ENCODE data around the gene H2BK1.

Gene H2BK1

DNA sequence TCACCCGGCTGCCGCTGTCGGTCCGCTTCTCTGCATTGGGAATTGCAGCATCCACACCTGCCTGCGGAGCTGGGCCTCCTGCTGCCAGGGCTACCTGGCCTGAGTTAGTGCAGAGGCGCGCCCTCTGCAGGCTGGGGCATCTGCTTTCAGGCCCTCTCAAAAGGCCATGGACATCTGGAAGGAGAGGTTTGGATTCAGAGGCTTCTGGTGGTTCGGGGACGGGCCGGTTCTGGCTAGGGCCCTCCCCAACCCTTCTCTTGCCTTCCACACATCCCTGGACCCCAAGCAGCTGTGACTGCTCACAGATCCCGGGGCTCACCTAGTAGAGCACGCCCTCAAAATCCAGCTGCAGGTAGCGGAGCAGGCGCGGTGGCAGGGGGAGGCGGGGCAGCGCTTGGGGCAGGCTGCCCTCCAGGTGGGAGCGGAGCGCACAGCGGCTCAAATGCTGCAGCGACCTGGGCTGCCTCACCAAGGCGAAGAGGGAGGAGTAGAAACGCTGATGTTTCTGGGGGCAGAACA, 34.4 kb downstream of the H2BK1 start:
- no peaks in the 10 kb centered on the region for H3K79me2 ChIP-seq (ENCODE audit: insufficient read depth, low read length)
- no peaks in the 10 kb centered on the region for H3K9me2 ChIP-seq (ENCODE audit: low read depth, low read length)
- no peak overlapping the region for H3K27ac ChIP-seq (ENCODE audit: low read depth, low read length, poor library complexity, severe bottlenecking)
- H3F3A ChIP-seq (ENCODE audit: insufficient read depth, low read length): no peaks in the 10 kb centered on the region
- H3K4me2 ChIP-seq (ENCODE audit: low read length): no peak overlapping the region
- H3K36me3 ChIP-seq (ENCODE audit: insufficient read depth, low read length): no peaks in the 10 kb centered on the region
- no peak overlapping the region for H2AFZ ChIP-seq (ENCODE audit: low read length)
- peaks cover 9% of the 10 kb centered on the region for H3K27me3 ChIP-seq (ENCODE audit: insufficient read depth, low read length)
- TF ChIP-seq, protein P1, sequence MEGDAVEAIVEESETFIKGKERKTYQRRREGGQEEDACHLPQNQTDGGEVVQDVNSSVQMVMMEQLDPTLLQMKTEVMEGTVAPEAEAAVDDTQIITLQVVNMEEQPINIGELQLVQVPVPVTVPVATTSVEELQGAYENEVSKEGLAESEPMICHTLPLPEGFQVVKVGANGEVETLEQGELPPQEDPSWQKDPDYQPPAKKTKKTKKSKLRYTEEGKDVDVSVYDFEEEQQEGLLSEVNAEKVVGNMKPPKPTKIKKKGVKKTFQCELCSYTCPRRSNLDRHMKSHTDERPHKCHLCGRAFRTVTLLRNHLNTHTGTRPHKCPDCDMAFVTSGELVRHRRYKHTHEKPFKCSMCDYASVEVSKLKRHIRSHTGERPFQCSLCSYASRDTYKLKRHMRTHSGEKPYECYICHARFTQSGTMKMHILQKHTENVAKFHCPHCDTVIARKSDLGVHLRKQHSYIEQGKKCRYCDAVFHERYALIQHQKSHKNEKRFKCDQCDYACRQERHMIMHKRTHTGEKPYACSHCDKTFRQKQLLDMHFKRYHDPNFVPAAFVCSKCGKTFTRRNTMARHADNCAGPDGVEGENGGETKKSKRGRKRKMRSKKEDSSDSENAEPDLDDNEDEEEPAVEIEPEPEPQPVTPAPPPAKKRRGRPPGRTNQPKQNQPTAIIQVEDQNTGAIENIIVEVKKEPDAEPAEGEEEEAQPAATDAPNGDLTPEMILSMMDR (IDR thresholded peaks at IDR 0.05; ENCODE audit: low read length): peak; percentile 13; the same call in 1 of the 2 replicates
- no peak for TF ChIP-seq EZH2 (IDR thresholded peaks at IDR 0.05; ENCODE audit: borderline replicate concordance, low read length)
- no peaks in the 10 kb centered on the region for H4K20me1 ChIP-seq (ENCODE audit: insufficient read depth, low read length)
- no peaks in the 10 kb centered on the region for H3K4me1 ChIP-seq (ENCODE audit: insufficient read depth, low read length, severe bottlenecking)
- no peaks in the 10 kb centered on the region for H3K9me3 ChIP-seq (ENCODE audit: low read length)
- H3K4me3 ChIP-seq (ENCODE audit: low read depth, low read length, poor library complexity, severe bottlenecking): no peak overlapping the region
- no peak overlapping the region for H3K9ac ChIP-seq (ENCODE audit: low read length)

DNA sequence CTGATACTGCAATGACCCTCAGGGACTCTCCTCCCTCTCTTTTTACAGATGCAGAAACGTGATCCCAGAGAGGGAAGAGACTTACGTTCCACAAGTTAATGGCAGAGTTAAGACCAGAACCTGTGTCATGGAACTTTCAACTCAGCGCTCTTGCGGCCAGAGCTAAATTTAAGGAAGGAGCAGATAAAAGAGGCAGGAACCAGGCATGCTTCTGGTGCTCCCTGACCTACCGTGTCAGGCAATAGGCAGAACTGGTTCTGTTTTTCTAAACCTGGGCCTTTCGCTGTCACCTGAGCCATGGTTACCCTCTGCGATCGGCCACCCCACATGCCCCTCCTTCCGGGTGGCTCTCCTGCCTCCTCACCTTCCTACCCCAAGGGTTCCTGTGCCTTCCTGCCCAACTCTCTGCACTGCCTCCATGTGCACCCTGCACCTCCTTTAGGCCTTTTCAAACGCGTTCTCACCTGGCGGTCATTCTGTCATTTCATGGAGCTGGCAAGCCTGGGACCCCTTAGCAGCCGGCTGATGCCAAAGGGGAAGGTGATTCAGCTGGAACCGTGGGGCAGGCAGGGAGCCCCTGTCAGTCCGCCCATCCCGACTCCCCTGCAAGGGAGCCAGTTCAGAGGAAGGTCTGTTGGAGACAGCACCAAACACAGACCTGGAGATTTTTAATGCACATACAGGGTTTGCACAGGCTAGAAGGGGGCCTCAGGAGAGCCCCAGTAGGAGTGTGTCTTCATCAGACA, 35.1 kb downstream of the H2BK1 start:
- Histone ChIP-seq H3K27ac (ENCODE audit: low read depth, low read length, poor library complexity, severe bottlenecking) (no peak overlapping the region), H3K36me3 (ENCODE audit: insufficient read depth, low read length) (no peaks in the 10 kb centered on the region), H3K4me3 (ENCODE audit: low read depth, low read length, poor library complexity, severe bottlenecking) (no peak overlapping the region), H3K9me2 (ENCODE audit: low read depth, low read length) (no peaks in the 10 kb centered on the region), H2AFZ (ENCODE audit: low read length) (no peak overlapping the region), H3K4me1 (ENCODE audit: insufficient read depth, low read length, severe bottlenecking) (no peaks in the 10 kb centered on the region), H3F3A (ENCODE audit: insufficient read depth, low read length) (no peaks in the 10 kb centered on the region), H3K9ac (ENCODE audit: low read length) (no peak overlapping the region), H3K79me2 (ENCODE audit: insufficient read depth, low read length) (no peaks in the 10 kb centered on the region), H3K9me3 (ENCODE audit: low read length) (no peaks in the 10 kb centered on the region), H4K20me1 (ENCODE audit: insufficient read depth, low read length) (no peaks in the 10 kb centered on the region), H3K27me3 (ENCODE audit: insufficient read depth, low read length) (peaks cover 9% of the 10 kb centered on the region), H3K4me2 (ENCODE audit: low read length) (no peak overlapping the region)
- TF ChIP-seq, protein P1 (IDR thresholded peaks at IDR 0.05; ENCODE audit: low read length): no peak
- no peak for TF ChIP-seq EZH2 (IDR thresholded peaks at IDR 0.05; ENCODE audit: borderline replicate concordance, low read length)

DNA sequence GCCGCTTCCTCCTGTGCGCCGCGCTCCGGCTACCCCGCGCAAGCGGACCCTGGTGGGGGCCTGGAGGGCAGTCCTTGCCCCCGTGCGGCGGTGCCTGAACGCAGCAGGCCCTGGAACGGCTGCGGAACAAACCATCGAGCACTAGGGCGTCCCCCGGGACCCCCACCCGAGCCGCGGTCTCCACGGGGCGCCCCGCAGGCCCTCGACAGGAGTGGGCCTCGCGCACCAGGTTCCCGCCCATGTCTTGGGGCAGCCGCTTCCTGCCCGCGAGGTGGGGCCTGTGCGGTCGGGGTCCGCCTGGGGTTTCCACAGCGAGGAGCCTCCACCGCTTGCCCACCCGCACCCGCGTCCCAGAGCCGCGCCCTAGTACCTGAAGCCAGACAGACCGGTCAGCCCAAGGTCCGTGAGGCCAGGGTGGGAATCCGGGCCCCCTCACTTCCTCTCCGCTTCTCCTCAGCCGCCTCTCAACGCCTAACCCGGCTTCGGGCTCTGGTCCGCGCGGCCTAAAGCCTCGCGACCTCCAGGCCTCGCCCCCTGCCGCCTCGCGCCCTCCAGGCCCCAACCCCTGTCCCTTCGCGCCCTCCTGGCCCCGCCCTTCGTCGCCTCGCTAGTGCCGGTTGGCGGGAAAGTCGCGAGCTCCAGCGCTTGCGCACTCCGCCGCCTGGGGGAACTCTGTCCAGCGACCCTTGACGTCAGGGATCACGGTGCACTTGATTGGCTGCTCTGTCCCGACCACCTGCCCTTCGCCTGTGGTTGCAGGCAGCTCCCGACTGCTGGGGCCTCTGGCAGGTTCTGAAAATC, 35.8 kb downstream of the H2BK1 start:
- H3K27me3 ChIP-seq (ENCODE audit: insufficient read depth, low read length): peaks cover 9% of the 10 kb centered on the region
- TF ChIP-seq EZH2 (IDR thresholded peaks at IDR 0.05; ENCODE audit: borderline replicate concordance, low read length): no peak
- TF ChIP-seq, protein P1 (IDR thresholded peaks at IDR 0.05; ENCODE audit: low read length): no peak

More for the DNA sequence above, 35.8 kb downstream of the H2BK1 start:
- Histone ChIP-seq H3K9me3 (ENCODE audit: low read length) (no peaks in the 10 kb centered on the region), H3K36me3 (ENCODE audit: insufficient read depth, low read length) (no peaks in the 10 kb centered on the region), H2AFZ (ENCODE audit: low read length) (no peak overlapping the region), H3K4me2 (ENCODE audit: low read length) (no peak overlapping the region), H3K4me1 (ENCODE audit: insufficient read depth, low read length, severe bottlenecking) (no peaks in the 10 kb centered on the region), H3K4me3 (ENCODE audit: low read depth, low read length, poor library complexity, severe bottlenecking) (no peak overlapping the region), H3K9ac (ENCODE audit: low read length) (no peak overlapping the region), H3K27ac (ENCODE audit: low read depth, low read length, poor library complexity, severe bottlenecking) (no peak overlapping the region), H3F3A (ENCODE audit: insufficient read depth, low read length) (no peaks in the 10 kb centered on the region), H4K20me1 (ENCODE audit: insufficient read depth, low read length) (no peaks in the 10 kb centered on the region), H3K79me2 (ENCODE audit: insufficient read depth, low read length) (no peaks in the 10 kb centered on the region), H3K9me2 (ENCODE audit: low read depth, low read length) (no peaks in the 10 kb centered on the region)
